Measurements from ENCODE around the gene CNIH2.
"Not testable (repeated sequence)": the region's sequence is repeated elsewhere in the genome, so short reads cannot be mapped to it uniquely, and the experiment has no call there.

The CNIH2 gene

GRCh38 chr11:66277471-66278362 lies at the start of gene CNIH2:
Gene CNIH2, plus strand, starts transcription at chr11:66278175. Its CDS starts 282 bp downstream, at chr11:66278457.
- DNase-seq, result peak; percentile 64

DNA sequence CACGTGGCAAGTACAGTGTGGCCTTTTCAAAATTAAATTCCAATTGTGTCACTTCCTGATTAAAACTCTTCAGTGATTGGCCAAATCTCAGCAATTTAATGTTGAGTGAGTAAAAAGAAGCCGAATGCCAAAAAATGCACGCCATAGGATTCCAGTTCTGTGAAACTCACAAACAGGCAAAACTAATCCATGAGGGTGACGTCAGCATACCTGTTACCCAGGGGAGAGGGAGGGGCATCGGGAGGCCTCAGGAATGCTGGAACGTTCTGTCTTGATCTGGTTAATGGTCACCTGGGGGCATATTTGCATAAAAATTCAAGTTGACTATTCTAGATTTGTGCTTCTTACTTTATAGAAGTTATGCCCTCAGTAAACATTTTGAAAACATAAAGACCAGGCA lies 49.5 kb upstream of the CNIH2 start:
- DNase-seq, result no peak

- no peak for DNase-seq
These were observed 47.8 kb upstream of the CNIH2 start for GRCh38 chr11:66230156-66230555.

DNA sequence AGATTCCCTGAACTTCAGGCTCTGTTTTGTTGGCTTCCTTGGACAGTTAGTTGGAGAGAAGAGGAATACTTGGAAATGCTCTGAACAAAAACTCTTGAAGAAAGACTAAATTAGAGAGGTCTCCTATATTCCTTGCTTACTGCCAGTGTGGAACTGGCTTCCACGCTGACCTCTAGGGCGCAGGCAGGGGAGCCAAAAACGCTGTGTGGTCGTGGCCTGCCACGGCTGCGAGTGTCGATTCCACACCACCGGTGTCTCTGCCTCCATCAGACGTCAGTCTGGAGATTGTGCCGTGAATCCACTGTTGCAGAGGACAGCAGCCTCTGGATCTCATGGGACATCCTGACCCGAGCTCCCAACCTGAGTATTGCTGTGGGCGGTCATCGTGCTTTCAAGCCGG lies 47.0 kb upstream of the CNIH2 start:
- no peak for DNase-seq

- DNase-seq, result no peak
These were observed 46.4 kb upstream of the CNIH2 start for GRCh38 chr11:66231561-66231960.

DNA sequence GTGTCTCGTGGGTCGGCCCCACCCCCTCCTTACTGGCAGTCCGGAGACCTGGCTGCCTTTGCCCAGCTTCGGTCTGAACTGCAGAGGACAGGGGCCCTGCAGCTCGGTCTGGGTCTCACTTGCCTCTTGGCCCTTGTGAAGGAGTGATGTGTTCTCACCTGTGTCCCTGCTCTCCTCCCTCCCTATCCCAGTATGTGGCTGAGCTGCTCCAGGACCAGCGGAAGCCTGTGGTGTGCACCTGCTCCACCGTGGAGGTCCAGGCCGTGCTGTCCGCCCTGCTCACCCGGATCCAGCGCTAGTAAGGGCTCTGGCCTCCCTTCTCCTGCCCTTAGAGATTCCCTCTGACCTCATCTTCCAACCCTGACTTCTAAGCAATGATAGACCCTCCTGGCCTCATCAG lies 45.2 kb upstream of the CNIH2 start:
- DNase-seq, result no peak

DNA sequence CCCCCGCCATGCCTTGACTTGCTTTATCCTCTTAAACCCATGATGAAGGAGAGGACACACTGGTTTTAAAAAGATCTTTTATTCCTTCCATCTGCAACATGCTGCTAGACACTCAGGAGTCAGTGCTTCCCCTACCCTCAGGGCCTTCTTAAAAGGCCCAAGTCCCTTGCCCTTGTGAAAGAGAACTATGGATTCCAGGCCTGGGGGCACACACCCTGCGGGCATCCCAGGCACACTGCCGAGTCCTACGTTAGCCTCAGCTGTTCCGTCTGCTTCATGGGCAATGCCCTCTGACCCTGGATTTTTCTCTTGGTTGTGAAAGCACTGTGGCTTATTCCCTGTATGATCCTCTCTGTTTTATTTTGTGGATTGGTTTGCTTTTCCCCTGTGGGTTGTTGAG lies 44.7 kb upstream of the CNIH2 start:
- DNase-seq, result no peak

DNA sequence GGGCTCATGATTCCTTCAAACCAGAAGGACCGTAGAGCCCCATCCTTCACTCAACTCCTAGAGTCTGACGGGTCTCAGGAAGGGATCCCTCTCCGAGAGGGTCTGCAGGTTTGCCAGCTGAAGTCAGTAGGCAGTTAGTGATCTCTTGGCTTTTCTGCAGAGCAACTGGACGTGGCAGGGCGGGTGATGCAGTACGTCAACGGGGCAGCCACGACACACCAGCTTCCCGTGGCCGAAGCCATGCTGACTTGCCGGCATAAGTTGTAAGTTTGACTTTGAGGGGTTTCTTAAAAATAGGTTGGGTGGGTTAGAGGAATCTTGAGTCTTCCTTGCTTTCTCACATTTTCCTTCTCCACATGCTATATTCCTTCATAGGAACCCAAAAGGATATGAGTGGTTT lies 42.8 kb upstream of the CNIH2 start:
- no peak for DNase-seq

DNA sequence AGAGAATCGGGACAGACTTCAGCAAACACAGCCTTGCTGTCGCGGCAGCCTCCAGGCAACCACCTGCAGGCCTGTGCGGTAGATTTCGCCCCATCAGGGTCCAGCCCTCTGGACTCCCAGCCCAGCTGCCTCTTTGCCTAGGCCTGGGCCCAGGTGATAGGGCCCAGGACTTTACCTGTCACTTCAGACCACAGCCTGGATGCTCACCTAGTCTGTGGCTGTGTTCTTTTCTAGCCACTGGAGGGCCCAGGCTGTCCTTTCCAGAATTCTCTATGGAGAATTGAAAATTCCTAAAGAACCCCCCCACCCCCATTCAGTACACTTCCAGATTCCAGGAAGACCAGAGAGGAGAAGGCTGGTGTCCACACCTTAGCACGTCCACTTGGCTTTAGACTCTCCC lies 40.1 kb upstream of the CNIH2 start:
- no peak for DNase-seq

DNA sequence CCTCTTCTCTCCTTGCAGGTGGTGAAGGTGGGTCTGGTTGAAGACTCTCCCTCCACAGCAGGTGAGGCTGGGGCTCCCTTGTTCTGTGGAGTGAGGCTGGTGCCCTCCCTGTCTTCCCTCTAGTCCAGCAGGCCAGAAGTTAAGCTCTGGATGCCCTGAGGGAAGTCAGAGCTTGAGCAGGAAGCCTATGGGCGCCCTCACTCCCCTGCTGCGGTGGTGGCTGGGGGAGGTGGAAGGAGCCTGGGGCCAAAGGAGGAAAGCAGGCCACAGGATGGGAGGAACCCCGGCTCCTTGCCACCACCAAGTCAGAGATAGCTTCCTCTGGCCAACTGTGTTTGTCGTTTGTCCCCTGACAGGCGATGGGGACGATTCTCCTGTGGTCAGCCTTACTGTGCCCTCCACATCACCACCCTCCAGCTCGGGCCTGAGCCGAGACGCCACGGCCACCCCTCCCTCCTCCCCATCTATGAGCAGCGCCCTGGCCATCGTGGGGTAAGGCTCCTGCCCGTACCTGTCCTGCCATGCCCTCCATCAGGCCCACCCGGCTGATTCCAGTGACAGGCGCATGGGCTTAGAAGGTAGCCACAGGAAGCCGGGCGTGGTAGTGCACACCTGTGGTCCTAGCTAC lies 39.1 kb upstream of the CNIH2 start:
- no peak for DNase-seq

- DNase-seq, result no peak
These were observed 38.5 kb upstream of the CNIH2 start for GRCh38 chr11:66239511-66239910.

DNA sequence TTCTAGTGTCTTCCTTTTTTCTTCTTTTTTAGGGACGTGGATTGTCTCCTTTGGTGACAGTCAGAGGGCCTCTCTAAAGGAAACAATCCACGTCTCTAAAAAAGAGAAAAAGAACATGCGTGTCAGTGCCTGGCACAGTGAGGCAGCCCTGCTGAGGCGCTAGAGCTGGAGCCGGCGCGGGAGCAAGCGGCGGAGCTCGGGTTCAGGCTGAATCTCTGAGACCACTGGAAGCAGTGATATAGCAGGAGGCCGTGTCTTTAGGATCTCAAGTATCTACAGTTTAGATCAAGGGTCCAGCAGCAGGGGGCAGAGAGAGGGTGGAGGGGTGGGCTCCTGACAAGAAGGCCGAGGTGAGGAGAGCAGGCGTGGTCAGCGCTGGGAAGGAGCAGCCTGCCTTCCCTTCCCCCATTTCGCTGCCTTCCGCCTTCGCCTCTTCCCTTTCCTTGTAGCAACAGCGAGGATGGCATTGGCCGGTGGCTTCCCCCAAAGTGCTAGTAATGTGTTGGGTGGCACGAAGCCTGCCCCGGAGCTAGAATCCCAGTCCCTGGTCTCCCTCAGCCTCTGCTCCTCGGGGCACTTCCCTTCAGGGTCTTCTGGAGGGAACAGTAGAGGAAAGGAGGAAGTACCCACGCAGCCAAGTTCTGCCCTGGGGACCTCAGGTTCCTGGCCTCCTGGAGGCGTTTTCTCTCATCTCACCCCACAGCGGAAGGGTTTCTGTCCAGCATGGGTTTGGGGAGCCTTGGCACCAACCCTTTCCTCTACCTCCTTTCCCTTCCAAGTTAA lies 37.8 kb upstream of the CNIH2 start:
- no peak for DNase-seq

GRCh38 chr11:66240781-66241136 lies 37.2 kb upstream of the CNIH2 start:
- no peak for DNase-seq

- DNase-seq, result no peak
These were observed 35.7 kb upstream of the CNIH2 start for GRCh38 chr11:66242095-66242765.

- no peak for DNase-seq
These were observed 34.0 kb upstream of the CNIH2 start for GRCh38 chr11:66243782-66244535.

GRCh38 chr11:66247295-66247694 lies 30.7 kb upstream of the CNIH2 start:
- no peak for DNase-seq

- no peak for DNase-seq
These were observed 30.2 kb upstream of the CNIH2 start for GRCh38 chr11:66247801-66248200.

DNA sequence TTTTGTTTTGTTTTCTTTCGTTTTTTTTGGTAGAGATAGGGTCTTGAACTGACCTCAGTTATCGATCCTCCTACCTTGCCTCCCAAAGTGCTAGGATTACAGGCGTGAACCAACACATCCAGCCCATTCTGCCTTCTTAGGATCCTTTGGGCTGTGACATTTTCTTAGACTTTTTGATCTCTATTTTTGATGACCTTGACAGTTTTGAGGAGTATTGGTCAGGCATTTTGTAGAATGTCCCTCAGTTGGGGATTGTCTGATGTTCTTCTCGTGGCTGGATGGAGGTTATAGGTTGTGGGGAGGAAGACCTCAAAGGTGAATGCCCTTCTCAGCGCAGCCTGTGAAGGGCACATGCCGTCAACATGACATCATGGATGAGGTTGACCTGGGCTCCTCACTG lies 29.1 kb upstream of the CNIH2 start:
- no peak for DNase-seq

DNA sequence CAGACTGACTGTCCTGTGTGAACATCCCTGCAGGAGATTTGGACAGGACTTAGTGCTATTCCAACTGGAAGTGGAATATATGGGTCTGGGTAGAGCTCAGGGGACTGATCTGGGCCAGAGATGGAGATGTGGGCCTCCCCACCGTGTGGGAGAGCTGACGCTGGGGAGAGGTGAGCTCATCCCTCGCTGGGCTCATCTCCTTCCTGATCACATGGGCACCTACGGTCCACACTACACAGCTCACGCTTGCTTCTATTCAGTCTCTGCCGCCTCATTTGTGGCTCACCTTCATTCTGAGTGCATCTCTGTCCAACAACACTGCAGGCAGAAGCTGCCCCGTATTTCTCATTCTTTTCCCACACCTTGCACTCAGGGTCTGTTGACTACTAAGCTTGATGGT lies 26.2 kb upstream of the CNIH2 start:
- no peak for DNase-seq

GRCh38 chr11:66253081-66253480 lies 24.9 kb upstream of the CNIH2 start:
- not testable (repeated sequence) for DNase-seq

DNA sequence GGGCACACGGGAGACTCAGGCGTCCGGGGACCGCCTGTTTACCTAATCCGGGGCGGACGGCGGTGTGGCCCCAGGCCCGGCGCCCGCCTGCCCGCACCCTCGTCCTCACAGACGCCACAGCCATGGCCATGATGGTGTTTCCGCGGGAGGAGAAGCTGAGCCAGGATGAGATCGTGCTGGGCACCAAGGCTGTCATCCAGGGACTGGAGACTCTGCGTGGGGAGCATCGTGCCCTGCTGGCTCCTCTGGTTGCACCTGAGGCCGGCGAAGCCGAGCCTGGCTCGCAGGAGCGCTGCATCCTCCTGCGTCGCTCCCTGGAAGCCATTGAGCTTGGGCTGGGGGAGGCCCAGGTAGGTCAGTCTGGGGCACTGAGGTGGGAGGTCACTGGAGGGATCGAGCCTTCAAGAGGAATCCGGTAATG lies 19.5 kb upstream of the CNIH2 start:
- DNase-seq, result no peak

- no peak for DNase-seq
These were observed 18.8 kb upstream of the CNIH2 start for GRCh38 chr11:66259225-66259624.

All from stimulated activated CD4-positive, alpha-beta T cell treated with anti-CD3 and anti-CD28 coated beads, Interleukin-15, amount 100 ng/mL, for 24 hours (primary cell).